A549 (cell line): ENCODE results near the gene CAMSAP1. TPM values are rescaled to one million over a fixed set of nuclear protein-coding genes. Genes with fewer than 3 reads are reported as not detected.

ENCODE experiments used
- ATAC-seq, 2 experiments: fragments of 200-7000 bp in 1 of 2; fragments of >200 bp in 1 of 2; cut with Nextera tagmentation in 1 of 2; cut with Tn5 transposase in 1 of 2; 3 replicates each; pipeline versions ENCODE4 v1.8.0 to v1.9.1; 2018 to 2020; ENCODE audit warnings: mild to moderate bottlenecking in 1 of 2, moderate library complexity in 1 of 2
- CTCF ChIA-PET: fragments of 300-600 bp; sonication (Branson Sonifier 250); formaldehyde crosslinking; extraction: SDS; loops from one replicate; lab custom pipeline; 2021; ENCODE audit warnings: antibody characterized with exemption, inconsistent platforms; lab: Yijun Ruan, JAX
- POLR2A ChIA-PET: fragments of 350-600 bp; formaldehyde crosslinking; extraction: SDS; loops from one replicate; lab custom pipeline; 2021; ENCODE audit warnings: antibody characterized with exemption, inconsistent platforms; lab: Yijun Ruan, JAX
- DNase-seq, 2 experiments: peaks; one replicate each; pipeline versions ENCODE4 v3.0.0 to v3.0.0-alpha.2; 2011 to 2016; ENCODE audit warnings: low read depth in 1 of 2, low spot score in 1 of 2
- FAIRE-seq: peaks from 2 replicates; lab custom pipeline; 2011; peaks lifted over from hg19 to GRCh38; lab: Jason Lieb, UNC
- H3K27ac ChIP-seq, 2 experiments: fragments of >200 bp; sonication (Bioruptor Twin); formaldehyde crosslinking; 3 replicates each; pipeline ENCODE4 v1.5.1; 2016 to 2017
- H3K4me1 ChIP-seq: fragments of >200 bp; sonication (Bioruptor Twin); formaldehyde crosslinking; 3 replicates; pipeline ENCODE4 v1.6.1; 2016
- H3K4me2 ChIP-seq: fragments of >200 bp; sonication (Bioruptor Twin); formaldehyde crosslinking; 3 replicates; pipeline ENCODE4 v1.6.1; 2016
- H3K4me3 ChIP-seq: fragments of >200 bp; sonication (Bioruptor Twin); formaldehyde crosslinking; 3 replicates; pipeline ENCODE4 v1.5.1; 2016
- H3K9me3 ChIP-seq: fragments of >200 bp; sonication (Bioruptor Twin); formaldehyde crosslinking; 3 replicates; pipeline ENCODE4 v1.6.1; 2016
- ATOH8 ChIP-seq: fragments of 250-450 bp; sonication (Bioruptor Pico); IDR thresholded peaks from 2 replicates; pipeline ENCODE4 v1.5.0; 2020; ENCODE audit warnings: low read depth, mild to moderate bottlenecking, moderate library complexity
- CEBPB ChIP-seq, 2 experiments: fragments of >200 bp in 1 of 2; sonication (Bioruptor Twin) in 1 of 2; formaldehyde crosslinking in 1 of 2; IDR thresholded peaks; 2 replicates each; pipeline ENCODE4 v1.6.1; 2012 to 2016
- CHD4 ChIP-seq: fragments of 200-600 bp; sonication (generic); IDR thresholded peaks from 2 replicates; pipeline ENCODE4 v1.6.1; 2016; ENCODE audit warnings: antibody characterized with exemption, mild to moderate bottlenecking, borderline replicate concordance
- CTCF ChIP-seq: fragments of >200 bp; sonication (Bioruptor Twin); formaldehyde crosslinking; IDR thresholded peaks from 3 replicates; pipeline ENCODE4 v1.5.1; 2016
- EHF ChIP-seq: fragments of 250-450 bp; sonication (Bioruptor Pico); IDR thresholded peaks from 2 replicates; pipeline ENCODE4 v1.5.0; 2020; ENCODE audit warnings: mild to moderate bottlenecking
- EHMT2 ChIP-seq: fragments of 200-600 bp; sonication (generic); IDR thresholded peaks from 2 replicates; pipeline ENCODE4 v1.6.1; 2016; ENCODE audit warnings: antibody characterized with exemption, low read depth, mild to moderate bottlenecking, moderate library complexity
- ELK1 ChIP-seq: fragments of 150-350 bp; IDR thresholded peaks from 2 replicates; pipeline ENCODE4 v1.6.1; 2014; ENCODE audit warnings: low read depth, mild to moderate bottlenecking, low read length
- EP300 ChIP-seq, 2 experiments: fragments of >200 bp; sonication (Bioruptor Twin); formaldehyde crosslinking; IDR thresholded peaks; 2 replicates in 1 of 2; 3 replicates in 1 of 2; pipeline ENCODE4 v1.6.1; 2016 to 2017
- ESRRA ChIP-seq: fragments of 150-350 bp; IDR thresholded peaks from 2 replicates; pipeline ENCODE4 v1.6.1; 2014; ENCODE audit warnings: mild to moderate bottlenecking, low read length, borderline replicate concordance
- FOSL2 ChIP-seq, 2 experiments: fragments of 450-650 bp in 1 of 2; fragments of >200 bp in 1 of 2; sonication (Bioruptor Twin) in 1 of 2; formaldehyde crosslinking; IDR thresholded peaks; 2 replicates each; pipeline versions ENCODE4 v1.5.0 to v1.6.1; 2016 to 2020; ENCODE audit warnings: mild to moderate bottlenecking in 1 of 2, moderate library complexity in 1 of 2
- FOXS1 ChIP-seq: fragments of 250-450 bp; sonication (Bioruptor Pico); IDR thresholded peaks from 2 replicates; pipeline ENCODE4 v1.5.0; 2020; ENCODE audit warnings: mild to moderate bottlenecking, moderate library complexity
- GATA3 ChIP-seq: IDR thresholded peaks from 2 replicates; pipeline ENCODE4 v1.6.1; 2012; ENCODE audit warnings: borderline replicate concordance
- HEYL ChIP-seq: fragments of 250-450 bp; sonication (Bioruptor Pico); IDR thresholded peaks from 2 replicates; pipeline ENCODE4 v1.8.0; 2021; ENCODE audit warnings: mild to moderate bottlenecking, moderate library complexity
- KDM5A ChIP-seq: fragments of 200-600 bp; sonication (generic); IDR thresholded peaks from 2 replicates; pipeline ENCODE4 v1.6.1; 2016; ENCODE audit warnings: antibody characterized with exemption, mild to moderate bottlenecking
- MAX ChIP-seq: IDR thresholded peaks from 2 replicates; pipeline ENCODE4 v1.6.1; 2012
- MAZ ChIP-seq: fragments of 150-350 bp; IDR thresholded peaks from 2 replicates; pipeline ENCODE4 v1.6.1; 2014; ENCODE audit warnings: antibody characterized with exemption, low read depth, low read length, borderline replicate concordance
- MYC ChIP-seq: IDR thresholded peaks from 2 replicates; pipeline ENCODE4 v1.6.1; 2012; ENCODE audit warnings: mild to moderate bottlenecking, inconsistent platforms, low read length, improper control_type of control experiment, borderline replicate concordance
- NFE2L2 ChIP-seq: fragments of 150-350 bp; conservative IDR thresholded peaks from 2 replicates; pipeline ENCODE4 v1.6.1; 2014; ENCODE audit warnings: low read length
- NPAS2 ChIP-seq: fragments of 250-450 bp; sonication (Bioruptor Pico); IDR thresholded peaks from 2 replicates; pipeline ENCODE4 v1.8.0; 2022; ENCODE audit warnings: mild to moderate bottlenecking, moderate library complexity, borderline replicate concordance
- PBX3 ChIP-seq: IDR thresholded peaks from 2 replicates; pipeline ENCODE4 v1.6.1; 2012
- PHF8 ChIP-seq: fragments of 200-600 bp; sonication (generic); IDR thresholded peaks from 2 replicates; pipeline ENCODE4 v1.6.1; 2016; ENCODE audit warnings: low read depth, mild to moderate bottlenecking, antibody characterized with exemption, moderate library complexity, borderline replicate concordance
- POLR2A ChIP-seq: IDR thresholded peaks from 2 replicates; pipeline ENCODE4 v1.6.1; 2012; ENCODE audit warnings: mild to moderate bottlenecking, low read length
- RARB ChIP-seq: fragments of 250-450 bp; sonication (Bioruptor Pico); IDR thresholded peaks from 2 replicates; pipeline ENCODE4 v1.8.0; 2021; ENCODE audit warnings: mild to moderate bottlenecking, moderate library complexity
- RCOR1 ChIP-seq: fragments of 150-350 bp; IDR thresholded peaks from 2 replicates; pipeline ENCODE4 v1.6.1; 2014; ENCODE audit warnings: antibody characterized with exemption, low read length, low read depth
- RFX5 ChIP-seq: fragments of 450-650 bp; IDR thresholded peaks from 2 replicates; pipeline ENCODE4 v1.7.1; 2014; ENCODE audit warnings: antibody characterized with exemption, mild to moderate bottlenecking, moderate library complexity
- RNF2 ChIP-seq: fragments of 200-600 bp; sonication (generic); IDR thresholded peaks from 2 replicates; pipeline ENCODE4 v1.6.1; 2016; ENCODE audit warnings: low read depth, mild to moderate bottlenecking, antibody characterized with exemption, moderate library complexity, borderline replicate concordance
- SREBF2 ChIP-seq: fragments of 450-650 bp; IDR thresholded peaks from 2 replicates; pipeline ENCODE4 v1.6.1; 2014; ENCODE audit warnings: mild to moderate bottlenecking, moderate library complexity
- TP53 ChIP-seq: fragments of 250-450 bp; sonication (Bioruptor Pico); IDR thresholded peaks from 2 replicates; pipeline ENCODE4 v1.5.0; 2021; ENCODE audit warnings: mild to moderate bottlenecking, moderate library complexity
- ZNF302 ChIP-seq: fragments of 250-450 bp; sonication (Bioruptor Pico); IDR thresholded peaks from 2 replicates; pipeline ENCODE4 v1.9.0; 2021; ENCODE audit warnings: inconsistent platforms, mild to moderate bottlenecking, moderate library complexity
- ZSCAN20 ChIP-seq: fragments of 250-450 bp; sonication (Bioruptor Pico); IDR thresholded peaks from 2 replicates; pipeline ENCODE4 v1.8.0; 2022; ENCODE audit warnings: mild to moderate bottlenecking, moderate library complexity
- WGBS: methylation state at CpG from one replicate; pipeline ENCODE4 v1.1.6; 2017; ENCODE audit errors: missing lambda C conversion rate; 5-methylcytosine and 5-hydroxymethylcytosine counted together
- polyA plus RNA-seq, 4 experiments: library from polyadenylated mRNA; depleted of rRNA in 3 of 4; stranded (reverse); fragments of >200 nt; fragmentation: RNase III in 1 of 4; extraction: RNeasy Plus Mini Kit Qiagen cat#74134 plus additional on column Dnase treatment in 1 of 4; gene quantifications; 2 replicates in 3 of 4; 3 replicates in 1 of 4; pipeline ENCODE4 v1.2.3, GENCODE V29; 2011 to 2017

Gene CAMSAP1
- polyA plus RNA-seq, 2 of the 4 experiments (the other 2 are of a cell fraction), result 8.6 to 15.0 TPM

GRCh38 chr9:135814421-135815095 lies 92.8 kb downstream of the CAMSAP1 start:
- no peak; a peak in 1 of 6 replicates for ATAC-seq
- DNase-seq, result no peak
- H3K27ac ChIP-seq, result no peak overlapping the region
- no peaks in the 10 kb centered on the region for H3K9me3 ChIP-seq
- no peak for FAIRE-seq
- WGBS, result 92% methylated on average over 12 of the region's 12 CpGs
- TF ChIP-seq CHD4, result no peak
- no peak for TF ChIP-seq ATOH8 (CRISPR knock-in tag)
- TF ChIP-seq RCOR1, result no peak
- TF ChIP-seq POLR2A, result no peak
- TF ChIP-seq GATA3, result no peak
- no peak for TF ChIP-seq MAX
- no peak for TF ChIP-seq NPAS2 (CRISPR knock-in tag)
- no peak for TF ChIP-seq HEYL (CRISPR knock-in tag)
- TF ChIP-seq ELK1, result no peak
- TF ChIP-seq ESRRA, result no peak
- no peak for TF ChIP-seq RNF2
- TF ChIP-seq PBX3, result no peak
- no peak for TF ChIP-seq EP300 (IDR thresholded peaks at IDR 0.05)
- TF ChIP-seq RARB, result no peak
- no peak for TF ChIP-seq SREBF2
- no peak for TF ChIP-seq MAZ
- no peak for TF ChIP-seq KDM5A
- no peak for TF ChIP-seq MYC
- no peak for TF ChIP-seq RFX5
- ChIA-PET CTCF (no interaction called here), POLR2A (no interaction called here)
- no peaks in the 10 kb centered on the region for H3K4me1 ChIP-seq
- no peak overlapping the region for H3K4me2 ChIP-seq
- H3K4me3 ChIP-seq, result no peak overlapping the region

GRCh38 chr9:135813671-135814290 lies 93.6 kb downstream of the CAMSAP1 start:
- ChIA-PET POLR2A (no interaction called here), CTCF (interaction anchor here (0.8 kb wide), 1 partner anchor 17 kb away, joined by 3 read pairs; no protein-coding TSS in a partner anchor)
- no peak for FAIRE-seq
- no peaks in the 10 kb centered on the region for H3K9me3 ChIP-seq
- H3K27ac ChIP-seq, result no peak overlapping the region
- no peak overlapping the region for H3K4me2 ChIP-seq
- DNase-seq, result no peak
- no peak overlapping the region for H3K4me3 ChIP-seq
- no peak for ATAC-seq
- 89% methylated on average over 12 of the region's 14 CpGs for WGBS
- H3K4me1 ChIP-seq, result no peaks in the 10 kb centered on the region
- TF ChIP-seq CHD4 (no peak), TP53 (CRISPR knock-in tag) (no peak), ELK1 (no peak), CEBPB (IDR thresholded peaks at IDR 0.05) (no peak), NFE2L2 (no peak), CTCF (no peak), SREBF2 (no peak), MAZ (no peak), EHMT2 (no peak), FOSL2 (IDR thresholded peaks at IDR 0.05) (no peak), FOSL2 (CRISPR knock-in tag; IDR thresholded peaks at IDR 0.05) (no peak), ZSCAN20 (CRISPR knock-in tag) (no peak), RFX5 (no peak), FOXS1 (no peak), PHF8 (no peak), ESRRA (no peak), EHF (no peak), ZNF302 (no peak)
